Panc1 (cell line): ENCODE measurements around the gene FGGY.

Experiments used
- CTCF ChIP-seq: fragments of 450-650 bp; IDR thresholded peaks from 2 replicates; pipeline ENCODE4 v1.5.1; 2017; ENCODE audit warnings: mild to moderate bottlenecking
- SIN3A ChIP-seq: IDR thresholded peaks from 2 replicates; pipeline ENCODE4 v1.6.1; 2012; ENCODE audit warnings: low read depth, mild to moderate bottlenecking, low read length, moderate library complexity, borderline replicate concordance; ENCODE audit not compliant: insufficient read depth

- TF ChIP-seq CTCF (no peak), SIN3A (no peak)
Observed at GRCh38 chr1:59523745-59524450, 227.0 kb downstream of the FGGY start.
